Right atrium auricular region (tissue), 2 donors: Measurements from ENCODE around the gene APOBEC2. TPM values are rescaled to one million over a fixed set of nuclear protein-coding genes. Genes with fewer than 3 reads are reported as not detected.

Experiments
- DNase-seq: peaks from one replicate; pipeline ENCODE4 v3.0.0-alpha.2; 2019; ENCODE audit warnings: low spot score
- H3K27ac ChIP-seq, 2 donors: fragments of 200-600 bp; sonication (generic); 1 replicate in 1 of 2; 2 replicates in 1 of 2; pipeline ENCODE4 v1.5.1; 2016 to 2019
- H3K27me3 ChIP-seq, 2 donors: fragments of 200-600 bp; sonication (generic); one replicate each; pipeline versions ENCODE4 v1.5.1 to v1.6.0; 2017 to 2019
- H3K36me3 ChIP-seq: fragments of 200-600 bp; sonication (generic); one replicate; pipeline ENCODE4 v1.5.1; 2016
- H3K4me1 ChIP-seq, 2 donors: fragments of 200-600 bp; sonication (generic); one replicate each; pipeline versions ENCODE4 v1.5.1 to v1.6.0; 2017 to 2019
- H3K4me3 ChIP-seq, 2 donors: fragments of 200-600 bp; sonication (generic); 1 replicate in 1 of 2; 2 replicates in 1 of 2; pipeline ENCODE4 v1.5.1; 2017 to 2019; ENCODE audit warnings: mild to moderate bottlenecking in 1 of 2, moderate library complexity in 1 of 2
- H3K9me3 ChIP-seq, 2 donors: fragments of 200-600 bp; sonication (generic); one replicate each; pipeline ENCODE4 v1.5.1; 2019
- CTCF ChIP-seq, 2 donors: fragments of 200-600 bp; sonication (generic); IDR thresholded peaks; one replicate each; pipeline ENCODE4 v1.5.1; 2019; ENCODE audit warnings: antibody characterized with exemption in 2 of 2
- total RNA-seq, 2 donors: library from RNA; depleted of rRNA; stranded (reverse); fragments of >200 nt; gene quantifications; one replicate each; pipeline ENCODE4 v1.1.0, GENCODE V29; 2016

Gene APOBEC2
- total RNA-seq, 2 donors from 2014 or later = 130 to 245 TPM

GRCh38 chr6:41023114-41023513 is 29.9 kb upstream of the APOBEC2 start:
- DNase-seq = no peak
- H3K27ac ChIP-seq = no peak overlapping the region
- no peaks in the 10 kb centered on the region for H3K36me3 ChIP-seq
- H3K4me3 ChIP-seq = no peak overlapping the region
- no peak for TF ChIP-seq CTCF (IDR thresholded peaks at IDR 0.05)
- peaks cover 0 to 9% of the 10 kb centered on the region in 2 donors for H3K4me1 ChIP-seq
- H3K27me3 ChIP-seq = no peaks in the 10 kb centered on the region
- no peaks in the 10 kb centered on the region for H3K9me3 ChIP-seq

DNA sequence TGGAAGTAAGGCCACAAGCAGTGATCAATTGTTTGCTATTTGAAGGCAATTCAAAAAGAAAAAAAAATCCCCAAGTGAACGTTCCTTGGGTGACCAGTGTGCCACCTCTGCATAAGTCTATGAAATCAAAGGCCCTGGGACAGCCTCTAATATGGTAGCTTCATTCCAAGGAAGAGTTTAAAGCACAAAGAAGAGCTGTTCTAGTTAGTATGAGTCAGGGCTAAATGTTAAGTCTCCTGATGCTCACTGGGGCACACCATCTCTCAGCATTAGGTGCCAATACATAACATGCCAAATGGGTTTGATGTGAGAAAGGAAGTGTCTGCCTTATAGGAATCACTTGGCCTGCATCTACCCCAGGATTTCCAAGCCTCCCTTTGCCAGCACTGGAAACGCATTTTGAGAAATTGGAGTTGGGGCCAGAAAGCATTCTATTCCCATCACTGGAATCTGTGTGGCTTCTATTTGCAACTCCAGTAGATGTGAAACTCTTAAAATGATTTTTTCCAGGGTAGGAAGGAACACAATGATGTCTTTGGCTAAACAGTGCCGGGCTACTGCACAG is 27.0 kb upstream of the APOBEC2 start:
- H3K4me3 ChIP-seq = no peak overlapping the region
- no peaks in the 10 kb centered on the region for H3K9me3 ChIP-seq
- no peaks in the 10 kb centered on the region for H3K27me3 ChIP-seq
- peak overlapping the region in 1 of 2 donors; percentile 9 for H3K27ac ChIP-seq
- H3K36me3 ChIP-seq = no peaks in the 10 kb centered on the region
- DNase-seq = no peak
- TF ChIP-seq CTCF (IDR thresholded peaks at IDR 0.05) = no peak
- H3K4me1 ChIP-seq = peaks cover 0 to 19% of the 10 kb centered on the region in 2 donors

DNA sequence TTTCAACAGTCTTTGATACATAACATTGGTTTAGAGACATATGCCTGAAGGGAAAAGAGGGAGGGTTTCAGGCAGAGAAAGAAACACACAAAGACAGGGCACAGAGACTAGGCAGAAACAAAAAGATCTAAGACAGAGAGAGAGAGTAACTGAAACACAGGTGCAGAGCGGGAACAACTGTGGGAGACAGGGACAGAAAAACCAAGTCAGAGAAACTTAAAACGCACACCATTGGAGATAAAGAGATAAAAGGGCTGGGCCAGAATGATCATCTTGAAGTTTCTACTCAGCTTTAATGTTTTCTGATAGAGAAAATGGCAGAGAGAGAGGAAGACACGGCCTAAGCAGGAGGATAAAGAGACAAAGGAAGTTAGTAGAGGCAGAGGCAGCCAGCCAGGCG is 25.8 kb upstream of the APOBEC2 start:
- Histone ChIP-seq H3K9me3 (no peaks in the 10 kb centered on the region), H3K27me3 (no peaks in the 10 kb centered on the region), H3K4me1 (peaks cover 0 to 19% of the 10 kb centered on the region in 2 donors), H3K4me3 (peak overlapping the region; percentile 39 to 60), H3K36me3 (no peaks in the 10 kb centered on the region), H3K27ac (peak overlapping the region; percentile 75 to 81)
- no peak for TF ChIP-seq CTCF (IDR thresholded peaks at IDR 0.05)
- no peak for DNase-seq

DNA sequence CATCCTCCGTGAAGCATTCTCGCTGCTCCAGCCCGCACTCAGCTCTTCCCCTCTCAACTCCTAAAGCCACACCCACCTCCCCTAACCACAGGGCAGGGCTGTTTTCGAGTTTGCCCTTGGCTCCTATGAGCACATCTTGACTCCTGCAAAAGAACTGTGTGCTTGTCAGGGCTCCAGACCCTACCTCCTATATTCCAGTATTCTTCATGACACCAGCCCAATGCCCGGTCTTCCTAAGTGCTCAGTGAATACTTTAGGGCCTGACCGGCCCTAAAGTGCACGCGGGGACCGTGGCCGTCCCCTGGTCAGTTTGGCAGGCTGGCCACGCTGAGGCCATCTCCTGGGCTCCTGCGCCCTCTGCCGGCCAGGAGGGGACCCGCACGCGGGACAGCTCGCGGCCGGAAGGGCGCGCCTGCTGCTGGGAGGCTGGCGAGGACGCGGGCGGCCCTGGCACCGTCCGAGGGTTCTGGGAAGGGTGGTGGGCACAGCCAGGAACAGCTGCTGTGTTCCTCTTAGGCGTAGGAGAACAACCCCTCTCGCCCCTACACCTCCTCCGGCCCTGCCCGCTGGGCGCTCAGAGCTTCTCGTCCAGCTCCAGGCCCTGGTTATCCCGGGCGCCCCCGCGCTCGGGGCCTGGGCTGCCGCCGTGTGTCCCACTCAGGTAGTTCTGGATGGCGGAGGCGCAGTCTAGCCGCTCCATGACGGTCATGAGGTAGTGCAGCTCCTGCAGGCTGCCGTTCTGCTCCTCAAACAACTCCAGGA is 25.0 kb upstream of the APOBEC2 start:
- peak overlapping the region; percentile 39 to 60 for H3K4me3 ChIP-seq
- TF ChIP-seq CTCF (IDR thresholded peaks at IDR 0.05) = peak; percentile 96 to 100
- H3K4me1 ChIP-seq = peaks cover 0 to 19% of the 10 kb centered on the region in 2 donors
- peak; percentile 79 for DNase-seq
- no peaks in the 10 kb centered on the region for H3K27me3 ChIP-seq
- H3K9me3 ChIP-seq = no peaks in the 10 kb centered on the region
- peak overlapping the region; percentile 75 to 81 for H3K27ac ChIP-seq
- H3K36me3 ChIP-seq = no peaks in the 10 kb centered on the region

- TF ChIP-seq CTCF (IDR thresholded peaks at IDR 0.05) = no peak
- Histone ChIP-seq H3K4me3 (peak overlapping the region; percentile 39 to 60), H3K9me3 (no peaks in the 10 kb centered on the region), H3K36me3 (no peaks in the 10 kb centered on the region), H3K27me3 (no peaks in the 10 kb centered on the region), H3K27ac (peak overlapping the region; percentile 75 to 81), H3K4me1 (peaks cover 0 to 19% of the 10 kb centered on the region in 2 donors)
- no peak for DNase-seq
These were observed 24.2 kb upstream of the APOBEC2 start for GRCh38 chr6:41028561-41029412.
